Fibroblast of peridontal ligament (primary cell): ENCODE measurements around the gene CCNI.

Source experiments
- DNase-seq: peaks from one replicate; pipeline ENCODE4 v3.0.0-alpha.2; 2010; ENCODE audit errors: extremely low read depth

The CCNI gene

DNA sequence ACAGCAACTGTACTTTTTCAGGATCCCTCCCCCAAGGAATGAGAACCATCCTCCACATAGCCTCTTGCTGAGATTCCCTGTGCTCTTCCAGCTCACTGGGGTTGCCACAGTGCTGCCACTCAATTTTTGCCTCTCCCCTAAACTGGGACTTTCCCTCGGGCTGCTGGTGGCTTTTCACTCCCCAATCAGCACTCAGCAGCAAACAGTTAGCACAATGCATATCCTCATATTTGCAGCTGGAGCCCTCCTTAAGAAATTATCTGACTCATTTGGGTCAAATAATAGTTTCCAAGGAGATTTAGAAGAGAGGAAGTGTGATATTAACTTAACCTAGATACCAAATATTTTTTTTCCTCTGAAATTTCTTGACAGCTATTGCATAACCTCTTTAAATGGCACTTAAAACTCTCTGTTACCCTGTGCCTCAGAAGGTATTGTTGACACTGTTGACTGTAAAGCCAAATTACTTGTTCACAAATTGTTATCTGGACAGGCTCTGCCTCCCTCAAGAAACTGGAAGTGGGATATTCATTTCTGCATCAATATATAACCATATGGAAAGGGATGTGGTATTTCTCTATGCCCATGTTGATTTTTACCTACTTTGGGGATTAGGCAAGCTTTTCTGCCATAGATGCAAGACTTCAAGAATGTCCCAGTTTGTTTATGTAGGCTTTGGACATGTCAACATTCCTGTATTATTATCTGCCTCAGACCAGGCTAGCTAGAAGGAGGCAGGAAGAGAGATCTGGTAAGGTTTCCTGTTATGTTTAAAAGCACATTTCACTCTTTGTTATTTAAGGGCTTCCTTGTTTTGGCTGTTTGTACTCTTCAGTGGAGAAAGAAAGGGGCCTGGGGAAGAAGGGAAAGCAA is 68.2 kb downstream of the CCNI start:
- peak; percentile 55 for DNase-seq

DNA sequence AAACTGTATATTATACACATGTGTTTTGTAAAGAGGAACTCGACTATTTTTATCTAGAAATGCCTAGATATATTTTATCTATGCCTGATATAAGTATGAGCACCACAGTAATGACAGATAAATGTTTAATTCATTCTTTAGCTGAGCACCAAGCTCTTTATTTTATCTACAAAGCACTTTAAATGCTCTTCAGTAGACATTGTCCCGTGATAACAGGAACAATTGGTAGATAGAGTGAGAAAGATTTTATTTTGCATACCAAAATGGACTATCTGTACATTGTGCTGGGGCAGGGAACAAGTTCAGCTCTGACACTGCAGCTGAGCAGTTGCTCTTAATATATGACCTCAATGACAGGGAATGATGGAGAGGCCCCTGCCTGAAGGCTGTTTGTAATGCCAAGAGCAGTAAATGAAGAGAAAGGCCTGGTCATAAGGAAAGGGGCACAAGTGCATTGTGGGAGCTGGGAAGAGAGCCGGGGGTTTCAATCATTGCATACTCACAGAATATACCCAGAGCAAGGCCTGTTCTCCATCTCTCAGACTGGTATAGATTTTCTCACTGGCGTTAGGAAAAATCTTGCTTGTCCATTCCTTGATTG is 68.9 kb downstream of the CCNI start:
- no peak for DNase-seq

DNA sequence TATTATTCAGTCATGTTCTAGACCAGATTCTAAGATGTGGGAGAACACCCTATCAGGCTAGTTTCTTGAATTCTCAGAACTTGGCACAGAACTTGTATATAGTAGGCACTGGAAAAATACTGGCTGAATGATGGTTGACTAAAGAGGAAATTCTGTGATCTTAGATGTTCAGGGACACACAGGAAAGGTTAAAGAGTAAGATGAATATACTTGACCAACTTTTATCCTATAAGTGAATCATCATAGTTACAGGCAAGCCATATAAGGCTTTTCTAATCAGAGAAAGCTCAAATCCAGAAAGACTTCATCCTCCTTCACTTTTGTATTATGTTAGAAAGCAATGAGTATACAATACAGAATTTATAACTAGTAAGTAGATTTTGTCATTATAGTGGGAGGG is 72.4 kb downstream of the CCNI start:
- no peak for DNase-seq

DNA sequence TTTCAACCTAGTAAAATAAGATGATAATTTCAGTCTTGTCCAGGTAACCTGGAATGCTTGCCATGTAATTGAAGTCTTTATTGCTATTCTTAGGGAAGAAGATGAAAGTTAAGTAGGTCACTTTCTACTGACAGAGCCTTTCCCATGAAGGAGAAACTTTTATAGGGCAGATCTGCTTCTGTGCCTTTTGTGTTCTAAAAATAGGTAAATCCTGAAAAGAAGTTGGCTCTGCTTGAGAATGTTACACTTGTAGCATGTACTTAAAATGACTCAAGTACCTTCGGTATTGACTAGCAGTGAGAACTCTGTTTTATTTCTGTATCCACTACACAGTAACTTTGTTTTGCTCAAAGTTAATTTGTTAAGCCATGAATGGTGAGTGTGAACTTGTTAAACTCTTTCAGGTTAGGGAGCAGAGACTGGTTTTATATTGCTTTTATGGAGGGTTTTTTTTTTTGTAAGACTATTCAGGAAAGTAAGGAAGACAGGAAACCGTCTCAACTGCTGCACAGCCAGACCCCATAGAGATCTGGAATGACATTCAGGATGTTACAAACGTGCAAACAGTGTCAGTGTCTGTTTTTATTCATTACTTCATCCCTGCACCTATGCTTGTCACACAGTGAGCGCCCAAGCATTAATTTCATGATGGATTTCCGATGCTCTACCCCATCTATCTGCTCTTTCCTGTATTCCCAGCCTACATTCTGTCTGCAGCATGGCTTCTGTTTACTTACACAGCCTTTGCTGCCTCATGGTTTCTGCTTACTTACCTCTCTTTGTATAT is 73.3 kb downstream of the CCNI start:
- no peak for DNase-seq

DNA sequence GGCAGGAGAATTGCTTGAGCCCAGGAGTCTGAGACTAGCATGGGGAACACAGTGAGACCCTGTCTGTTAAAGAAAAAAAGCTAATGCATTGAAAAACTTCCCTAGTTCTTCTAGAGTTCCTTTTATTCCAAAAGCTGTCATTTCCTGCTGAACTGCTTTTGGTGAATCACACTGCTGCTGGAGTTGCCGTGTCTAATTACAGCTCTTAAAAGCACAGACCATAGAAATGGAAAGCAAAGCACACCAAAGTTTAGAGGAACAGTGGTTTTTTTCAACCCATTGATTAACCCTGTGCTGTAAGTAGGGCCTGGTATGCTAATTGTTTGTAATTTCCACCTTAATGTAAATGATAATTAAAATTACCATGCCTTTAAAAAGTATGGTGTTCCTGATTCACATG is 73.9 kb downstream of the CCNI start:
- DNase-seq = peak; percentile 72

DNA sequence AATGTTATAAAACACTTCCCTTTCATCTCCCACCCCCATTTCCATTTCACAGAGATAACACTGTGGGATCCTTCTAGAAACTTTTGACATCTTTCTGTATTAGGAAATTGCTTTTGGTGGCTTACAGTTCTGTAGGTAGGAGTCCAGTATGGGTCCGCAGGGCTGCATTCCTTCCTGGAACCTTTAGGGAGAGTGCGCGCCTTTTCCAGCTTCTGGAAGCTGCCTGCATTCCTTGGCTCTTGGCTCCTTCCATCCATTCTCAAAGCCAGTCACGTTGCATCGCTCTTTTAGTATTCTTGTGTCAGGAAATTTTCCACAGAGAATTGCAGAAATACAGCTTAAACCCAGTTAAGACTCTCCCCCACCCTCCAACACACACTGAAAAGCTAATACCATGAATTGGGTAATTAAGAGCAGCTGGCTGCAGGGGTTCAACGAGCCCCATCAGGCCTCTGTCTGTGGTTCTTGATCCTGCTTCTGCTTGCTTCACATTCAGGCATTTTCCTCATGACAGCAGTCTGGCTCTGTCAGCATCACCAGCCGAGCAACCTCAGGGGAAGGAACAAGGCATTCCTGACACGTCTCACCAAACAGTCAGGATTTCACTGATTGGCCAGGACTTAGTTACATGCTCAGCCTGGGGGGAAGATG is 77.4 kb downstream of the CCNI start:
- DNase-seq = peak; percentile 67

DNA sequence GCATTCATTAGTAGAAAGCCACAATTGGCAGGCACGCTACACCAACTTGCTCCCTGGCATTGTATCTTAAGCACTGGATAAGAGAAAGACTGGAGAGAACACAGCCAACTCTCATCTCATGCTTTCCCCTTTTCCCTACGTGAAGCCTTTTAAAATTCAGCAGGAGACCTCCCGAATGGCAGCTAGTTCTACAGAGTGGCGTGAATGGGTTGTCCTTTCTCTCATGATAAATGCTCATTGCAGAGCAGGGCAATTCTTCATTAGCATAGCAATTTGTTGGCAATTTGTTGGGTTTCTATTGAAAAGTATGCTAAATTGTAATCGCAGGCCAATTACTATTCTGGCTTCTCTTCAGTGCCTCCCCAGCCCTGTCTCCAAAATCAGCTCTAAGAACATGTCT is 78.3 kb downstream of the CCNI start:
- DNase-seq = no peak
